Nephron (organoid): ENCODE data around the gene VAT1.

Experiments used
- H3K27ac Mint-ChIP-seq, 3 experiments: 2 replicates each; pipeline ENCODE4 v1.8.0; 2020; ENCODE audit warnings: mixed read lengths in 3 of 3, mild to moderate bottlenecking in 2 of 3, moderate library complexity in 1 of 3
- H3K27me3 Mint-ChIP-seq: 2 replicates; pipeline ENCODE4 v1.8.0; 2021; ENCODE audit warnings: low read depth, mild to moderate bottlenecking, moderate library complexity, mixed read lengths
- H3K36me3 Mint-ChIP-seq: 2 replicates; pipeline ENCODE4 v1.8.0; 2020; ENCODE audit warnings: low read depth, mixed read lengths
- H3K4me1 Mint-ChIP-seq: 2 replicates; pipeline ENCODE4 v1.8.0; 2020; ENCODE audit warnings: mixed read lengths
- H3K4me3 Mint-ChIP-seq, 3 experiments: 2 replicates each; pipeline ENCODE4 v1.8.0; 2020; ENCODE audit warnings: mild to moderate bottlenecking in 3 of 3, mixed read lengths in 3 of 3, moderate library complexity in 2 of 3
- H3K9me3 Mint-ChIP-seq: 2 replicates; pipeline ENCODE4 v1.8.0; 2020; ENCODE audit warnings: mixed read lengths
- CTCF ChIP-seq, 3 experiments: fragments of 200-600 bp; sonication (generic); IDR thresholded peaks; one replicate each; pipeline ENCODE4 v1.5.0; 2021; ENCODE audit warnings: antibody characterized with exemption in 3 of 3; ENCODE audit not compliant: unreplicated experiment in 3 of 3

The VAT1 gene

GRCh38 chr17:43025766-43026537, 3.8 kb upstream of the VAT1 start:
- Mint-ChIP-seq H3K4me3 (peak overlapping the region; percentile 93 to 94 (median 94)), H3K27ac (peak overlapping the region in 2 of 3 experiments; percentile 61 to 89), H3K36me3 (no peaks in the 10 kb centered on the region), H3K27me3 (no peaks in the 10 kb centered on the region), H3K9me3 (no peaks in the 10 kb centered on the region), H3K4me1 (peaks cover 36% of the 10 kb centered on the region)
- TF ChIP-seq CTCF (IDR thresholded peaks at IDR 0.05; ENCODE audit: unreplicated experiment in 3 of 3) = no peak

GRCh38 chr17:43025290-43025657, 3.1 kb upstream of the VAT1 start:
- Mint-ChIP-seq H3K36me3 (no peaks in the 10 kb centered on the region), H3K4me3 (peak overlapping the region; percentile 93 to 94 (median 94)), H3K27ac (peak overlapping the region; percentile 59 to 91 (median 89)), H3K4me1 (peaks cover 33% of the 10 kb centered on the region), H3K9me3 (no peaks in the 10 kb centered on the region), H3K27me3 (no peaks in the 10 kb centered on the region)
- TF ChIP-seq CTCF (IDR thresholded peaks at IDR 0.05; ENCODE audit: unreplicated experiment in 3 of 3) = no peak

GRCh38 chr17:43024407-43025289, 2.5 kb upstream of the VAT1 start, which contains the start of gene RND2:
Gene RND2, plus strand, starts transcription at chr17:43025231. Its CDS starts 117 bp downstream, at chr17:43025348.
- peak; percentile 61 to 75 (median 71) for TF ChIP-seq CTCF (IDR thresholded peaks at IDR 0.05; ENCODE audit: unreplicated experiment in 3 of 3)
- Mint-ChIP-seq H3K27me3 (no peaks in the 10 kb centered on the region), H3K36me3 (no peaks in the 10 kb centered on the region), H3K4me3 (peak within 1 kb of the TSS; percentile 93 to 94 (median 94)), H3K9me3 (no peaks in the 10 kb centered on the region), H3K4me1 (peaks cover 35% of the 10 kb centered on the region), H3K27ac (peak within 1 kb of the TSS; percentile 90 to 94 (median 91))

GRCh38 chr17:43020789-43021740, 1.1 kb downstream of the VAT1 start:
- Mint-ChIP-seq H3K36me3 (peaks cover 10% of the 10 kb centered on the region), H3K4me1 (peaks cover 30% of the 10 kb centered on the region), H3K4me3 (peak overlapping the region; percentile 93 to 95 (median 95)), H3K9me3 (no peaks in the 10 kb centered on the region), H3K27ac (peak overlapping the region; percentile 79 to 91 (median 86)), H3K27me3 (no peaks in the 10 kb centered on the region)
- no peak for TF ChIP-seq CTCF (IDR thresholded peaks at IDR 0.05; ENCODE audit: unreplicated experiment in 3 of 3)

- Mint-ChIP-seq H3K9me3 (no peaks in the 10 kb centered on the region), H3K36me3 (peaks cover 20% of the 10 kb centered on the region), H3K4me1 (peaks cover 32% of the 10 kb centered on the region), H3K27me3 (no peaks in the 10 kb centered on the region), H3K4me3 (peak overlapping the region; percentile 93 to 95 (median 95)), H3K27ac (peak overlapping the region; percentile 74 to 91 (median 86))
- TF ChIP-seq CTCF (IDR thresholded peaks at IDR 0.05; ENCODE audit: unreplicated experiment in 3 of 3) = no peak
Measured at GRCh38 chr17:43020030-43020621, 2.1 kb downstream of the VAT1 start.
